BJ (cell line): Measurements from ENCODE around the gene PEAR1. TPM values are rescaled to one million over a fixed set of nuclear protein-coding genes. Genes with fewer than 3 reads are reported as not detected.

Experiments used
- CTCF ChIA-PET: fragments of 350-600 bp; formaldehyde crosslinking; extraction: SDS; loops from one replicate; lab custom pipeline; 2021; ENCODE audit warnings: antibody characterized with exemption, inconsistent platforms; lab: Yijun Ruan, JAX
- POLR2A ChIA-PET: fragments of 300-600 bp; sonication (Branson Sonifier 250); formaldehyde crosslinking; extraction: SDS; loops from one replicate; lab custom pipeline; 2021; ENCODE audit warnings: antibody characterized with exemption; lab: Charles Lee
- DNase-seq: peaks from one replicate; pipeline ENCODE4 v3.0.0-alpha.2; 2011; ENCODE audit warnings: low read depth
- H3K27me3 ChIP-seq: 2 replicates; pipeline ENCODE4 v1.6.0; 2011; ENCODE audit warnings: low read length; ENCODE audit not compliant: control insufficient read depth, insufficient read depth
- H3K36me3 ChIP-seq: 2 replicates; pipeline ENCODE4 v1.5.1; 2011; ENCODE audit warnings: low read length; ENCODE audit not compliant: control insufficient read depth, insufficient read depth
- H3K4me3 ChIP-seq: 2 replicates; pipeline ENCODE4 v1.5.1; 2011; ENCODE audit warnings: low read depth, mild to moderate bottlenecking, control low read depth, low read length
- polyA plus RNA-seq: library from polyadenylated mRNA; depleted of rRNA; stranded (reverse); fragments of >200 nt; gene quantifications from 2 replicates; pipeline ENCODE4 v1.2.3, GENCODE V29; 2011
- TF ChIP-seq, protein P1 (sequence below): IDR thresholded peaks from 2 replicates; pipeline ENCODE4 v1.5.1; 2011; ENCODE audit warnings: low read depth, mild to moderate bottlenecking, control low read depth, inconsistent platforms, low read length, moderate library complexity; ENCODE audit not compliant: insufficient read depth

Gene PEAR1
- polyA plus RNA-seq, 1 experiment = 50.4 TPM

DNA sequence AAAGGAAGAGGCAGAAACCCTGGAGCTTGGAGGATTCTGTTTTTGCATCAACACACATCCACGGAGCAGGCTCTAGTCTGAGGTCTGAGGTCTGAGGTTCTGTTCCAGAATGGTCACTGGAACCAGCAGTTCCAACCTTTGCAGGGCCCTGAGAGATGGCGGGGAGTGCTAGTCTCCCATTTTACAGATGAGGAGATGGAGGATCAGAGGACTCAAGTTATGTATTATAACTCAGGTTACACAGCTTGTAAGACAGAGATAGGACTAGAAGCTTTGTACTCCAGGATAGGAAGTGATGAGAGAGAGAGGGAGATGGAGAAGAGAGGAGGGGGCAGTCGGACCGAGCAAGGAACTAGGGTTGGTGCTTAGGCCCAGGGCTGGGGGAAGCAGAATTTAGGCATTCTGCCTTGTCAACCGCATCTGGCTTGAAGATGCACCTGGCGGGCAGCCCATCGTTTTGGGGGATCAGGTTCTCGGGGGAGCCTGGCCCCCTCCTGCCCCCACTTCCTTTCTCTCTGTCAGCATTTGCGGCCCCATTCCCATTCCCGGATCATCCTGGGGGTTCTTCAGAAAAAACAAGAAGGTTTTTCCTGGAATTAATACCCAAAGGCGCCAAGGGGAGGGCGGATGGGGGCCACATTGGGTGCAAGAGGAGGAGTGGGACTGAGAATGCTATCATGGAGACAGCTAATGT, 5.6 kb downstream of the PEAR1 start:
- H3K36me3 ChIP-seq = peaks cover 4% of the 10 kb centered on the region; the same call in 1 of the 2 replicates
- no peaks in the 10 kb centered on the region for H3K27me3 ChIP-seq
- DNase-seq = no peak
- H3K4me3 ChIP-seq = no peak overlapping the region
- TF ChIP-seq, protein P1, sequence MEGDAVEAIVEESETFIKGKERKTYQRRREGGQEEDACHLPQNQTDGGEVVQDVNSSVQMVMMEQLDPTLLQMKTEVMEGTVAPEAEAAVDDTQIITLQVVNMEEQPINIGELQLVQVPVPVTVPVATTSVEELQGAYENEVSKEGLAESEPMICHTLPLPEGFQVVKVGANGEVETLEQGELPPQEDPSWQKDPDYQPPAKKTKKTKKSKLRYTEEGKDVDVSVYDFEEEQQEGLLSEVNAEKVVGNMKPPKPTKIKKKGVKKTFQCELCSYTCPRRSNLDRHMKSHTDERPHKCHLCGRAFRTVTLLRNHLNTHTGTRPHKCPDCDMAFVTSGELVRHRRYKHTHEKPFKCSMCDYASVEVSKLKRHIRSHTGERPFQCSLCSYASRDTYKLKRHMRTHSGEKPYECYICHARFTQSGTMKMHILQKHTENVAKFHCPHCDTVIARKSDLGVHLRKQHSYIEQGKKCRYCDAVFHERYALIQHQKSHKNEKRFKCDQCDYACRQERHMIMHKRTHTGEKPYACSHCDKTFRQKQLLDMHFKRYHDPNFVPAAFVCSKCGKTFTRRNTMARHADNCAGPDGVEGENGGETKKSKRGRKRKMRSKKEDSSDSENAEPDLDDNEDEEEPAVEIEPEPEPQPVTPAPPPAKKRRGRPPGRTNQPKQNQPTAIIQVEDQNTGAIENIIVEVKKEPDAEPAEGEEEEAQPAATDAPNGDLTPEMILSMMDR = no peak
- ChIA-PET CTCF (interaction anchor here (0.9 to 7.4 kb wide), 10 partner anchors 8 to 238 kb away, joined by 3 to 64 read pairs (median 4); no protein-coding TSS in a partner anchor), POLR2A (no interaction called here)

DNA sequence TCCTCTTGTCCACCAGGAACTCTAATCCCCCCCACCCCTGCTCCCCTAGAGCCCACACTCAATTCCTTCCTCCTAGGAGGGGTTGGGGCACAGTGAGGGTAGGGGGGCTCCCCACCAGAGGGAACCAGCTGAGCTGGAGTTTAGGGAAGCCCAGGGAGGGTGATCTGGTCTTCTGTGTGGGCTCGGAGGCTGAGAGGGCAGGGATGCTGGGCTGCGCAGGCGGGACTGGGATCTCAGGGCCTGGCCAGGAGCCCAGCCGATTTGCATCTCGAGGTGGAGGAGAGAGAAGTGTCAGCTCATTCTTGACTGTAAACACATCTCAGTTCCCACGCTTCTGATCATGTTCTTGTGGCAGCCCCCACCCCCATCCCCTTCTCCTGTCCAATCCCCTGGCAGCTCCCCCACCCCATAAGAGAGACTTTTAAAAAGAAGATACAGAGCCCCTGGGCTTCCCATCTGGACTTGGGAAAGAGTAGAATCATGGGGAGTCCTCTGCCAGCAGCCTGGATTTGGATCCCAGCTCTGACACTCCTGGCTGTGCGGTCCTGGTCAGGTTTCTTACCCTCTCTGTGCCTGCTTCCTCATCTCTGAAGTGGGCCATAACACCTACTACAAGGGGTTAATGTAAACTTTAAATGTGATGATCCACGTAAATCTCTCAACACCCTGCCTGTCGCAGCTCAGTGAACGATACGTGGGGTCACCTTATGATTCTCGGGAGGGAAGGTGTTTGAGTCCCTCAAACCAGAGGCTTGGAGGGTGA, 6.6 kb downstream of the PEAR1 start:
- peaks cover 6% of the 10 kb centered on the region for H3K36me3 ChIP-seq
- TF ChIP-seq, protein P1 = no peak
- no peaks in the 10 kb centered on the region for H3K27me3 ChIP-seq
- DNase-seq = no peak
- POLR2A ChIA-PET = no interaction called here
- CTCF ChIA-PET = interaction anchor here (1.0 to 7.4 kb wide), 6 partner anchors 9 to 239 kb away, joined by 3 to 64 read pairs (median 3); partner anchors contain the start of gene LRRC71
- no peak overlapping the region for H3K4me3 ChIP-seq

DNA sequence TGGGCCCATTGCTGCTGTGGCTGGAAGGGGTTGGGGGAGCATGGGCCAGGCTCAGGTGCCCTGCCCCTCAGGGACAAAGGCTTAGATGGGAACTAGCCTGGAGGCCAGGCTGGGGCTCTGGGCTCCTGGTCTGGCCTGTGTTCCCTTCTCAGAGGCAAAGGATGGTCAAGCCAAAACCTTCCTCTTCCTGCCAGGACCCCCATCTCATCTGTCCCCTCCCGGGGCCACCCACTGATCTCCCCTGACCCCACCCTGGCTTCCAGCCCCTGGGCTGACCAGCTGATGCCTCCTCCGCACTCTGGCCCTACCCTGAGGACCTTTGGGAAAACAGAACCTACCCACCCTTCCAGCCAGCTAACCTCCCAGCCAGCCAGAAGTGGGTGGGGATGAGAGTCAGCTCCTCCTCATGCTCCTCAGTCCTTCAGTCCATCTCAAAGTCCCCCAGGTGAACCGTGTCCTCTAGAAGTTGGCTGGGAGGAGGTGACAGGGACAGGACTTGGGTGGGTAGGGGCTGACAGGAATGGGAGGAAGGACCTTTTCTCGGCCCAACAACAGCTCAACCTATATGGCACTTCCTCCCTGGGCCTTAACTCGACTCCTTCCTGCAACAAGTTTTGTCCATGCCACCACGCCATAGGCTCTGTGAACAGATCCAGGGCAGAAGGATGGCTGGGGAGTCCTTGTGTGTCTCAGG, 7.5 kb downstream of the PEAR1 start:
- peaks cover 10% of the 10 kb centered on the region for H3K36me3 ChIP-seq
- ChIA-PET POLR2A (no interaction called here), CTCF (interaction anchor here (0.6 to 7.4 kb wide), 7 partner anchors 10 to 275 kb away, joined by 3 to 64 read pairs (median 5); partner anchors contain the start of gene LRRC71)
- TF ChIP-seq, protein P1 = no peak
- H3K4me3 ChIP-seq = no peak overlapping the region
- no peaks in the 10 kb centered on the region for H3K27me3 ChIP-seq
- DNase-seq = no peak

DNA sequence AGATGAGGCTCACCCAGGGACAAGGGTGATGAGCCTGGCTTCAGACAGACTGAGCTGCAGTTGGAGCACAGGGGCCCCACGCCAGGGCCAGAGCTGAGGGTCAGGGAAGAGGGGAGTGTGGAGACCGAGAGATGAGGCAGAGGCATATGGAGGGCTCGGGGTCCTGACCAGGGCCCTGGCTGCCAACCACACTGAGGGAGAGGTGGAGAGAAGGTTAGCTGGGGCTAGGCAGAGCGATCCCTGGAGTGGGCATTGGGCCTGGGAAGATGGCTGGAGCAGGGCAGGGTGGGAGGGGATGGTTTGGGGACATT, 8.0 kb downstream of the PEAR1 start:
- TF ChIP-seq, protein P1 = no peak
- POLR2A ChIA-PET = no interaction called here

More for the DNA sequence above, 8.0 kb downstream of the PEAR1 start:
- CTCF ChIA-PET = interaction anchor here (0.6 to 7.4 kb wide), 7 partner anchors 10 to 276 kb away, joined by 3 to 64 read pairs (median 5); partner anchors contain the start of gene LRRC71
- Histone ChIP-seq H3K27me3 (no peaks in the 10 kb centered on the region), H3K4me3 (no peak overlapping the region), H3K36me3 (peaks cover 15% of the 10 kb centered on the region)
- no peak for DNase-seq
